ENCODE data around the gene SEMA4C.

The SEMA4C gene

DNA sequence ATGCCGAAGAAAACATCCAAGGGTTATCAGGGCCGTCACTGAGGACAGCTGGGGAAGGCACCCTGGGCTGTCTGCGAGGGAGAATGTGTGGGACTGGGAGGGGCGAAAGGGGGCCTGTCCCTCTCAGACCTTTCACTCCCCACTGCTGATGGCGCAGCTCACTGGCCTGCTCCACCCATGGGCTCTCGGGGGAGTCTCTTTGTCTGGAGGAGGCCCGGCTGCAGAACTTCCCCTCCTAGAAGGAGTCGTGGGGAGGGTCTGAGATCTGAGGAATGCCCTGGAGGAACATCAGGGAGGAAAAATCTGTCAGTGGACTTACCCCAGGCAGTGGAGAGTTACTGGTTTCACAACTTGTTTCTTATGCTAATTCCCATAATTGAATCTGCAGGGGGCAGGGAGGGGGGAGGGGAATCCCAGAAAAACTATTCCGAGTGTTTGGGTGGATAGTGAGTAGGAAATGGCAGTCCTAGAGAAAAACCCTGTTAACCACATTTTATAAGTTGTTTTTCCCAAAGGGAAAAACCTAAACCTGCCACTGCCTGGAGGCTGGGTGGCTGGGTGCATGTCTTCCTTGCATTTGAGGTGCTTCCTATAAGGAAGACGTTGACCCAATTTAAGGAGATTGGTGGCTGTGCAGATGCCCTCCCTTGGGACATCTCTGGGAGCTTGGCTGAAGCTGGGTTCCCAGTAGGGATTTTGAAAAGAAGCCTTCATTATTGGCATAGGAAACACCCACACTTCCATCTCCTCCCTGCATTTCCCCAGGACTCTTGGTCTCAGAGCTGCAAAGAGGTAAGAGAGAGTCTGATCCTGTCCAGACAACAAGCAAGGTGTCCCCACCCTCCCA is 11.7 kb upstream of the SEMA4C start:
- no peak for DNase-seq
- ATAC-seq: no peak

DNA sequence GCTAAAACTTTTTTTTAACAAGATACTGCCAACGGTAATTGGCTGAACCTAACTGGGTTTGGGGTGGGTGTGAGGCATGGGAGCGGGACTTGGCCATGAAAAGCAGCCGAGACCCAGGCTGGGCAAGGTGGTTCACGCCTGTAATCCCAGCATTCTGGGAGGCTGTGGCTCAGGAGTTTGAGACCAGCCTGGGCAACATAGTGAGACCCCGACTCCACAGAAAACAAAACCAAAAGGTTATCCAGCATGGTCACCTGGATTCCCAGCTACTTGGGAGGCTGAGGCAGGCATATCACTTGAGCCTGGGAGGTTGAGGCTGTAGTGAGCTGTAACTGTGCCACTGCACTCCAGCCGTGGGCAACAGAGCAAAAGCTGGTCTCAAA is 11.0 kb upstream of the SEMA4C start:
- DNase-seq (no peak), ATAC-seq (no peak)

DNA sequence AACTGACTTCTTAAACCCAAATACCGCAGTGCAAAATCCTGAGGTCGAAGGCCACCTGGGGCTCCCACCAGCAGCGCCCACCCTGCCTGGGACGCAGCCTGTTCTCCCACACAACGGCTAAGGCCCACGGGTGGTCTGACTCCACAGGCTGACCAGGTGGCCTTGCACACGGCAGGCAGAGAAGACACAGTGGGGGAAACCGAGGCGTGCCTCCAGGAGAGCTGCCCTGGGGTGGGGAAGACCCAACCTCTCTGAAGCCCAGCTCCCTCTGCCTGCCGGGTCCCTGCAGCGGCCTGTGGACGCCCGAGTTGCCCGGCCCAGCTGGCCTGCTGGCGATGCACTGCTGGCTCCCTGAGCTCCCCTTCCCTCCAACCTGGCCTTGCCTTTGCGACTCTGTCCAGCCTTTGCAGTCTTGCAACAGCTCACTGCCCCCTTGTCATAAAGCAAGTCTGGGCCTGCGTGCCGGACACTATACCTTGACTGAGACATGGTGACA is 9.7 kb upstream of the SEMA4C start:
- no peak for DNase-seq
- ATAC-seq: no peak

DNA sequence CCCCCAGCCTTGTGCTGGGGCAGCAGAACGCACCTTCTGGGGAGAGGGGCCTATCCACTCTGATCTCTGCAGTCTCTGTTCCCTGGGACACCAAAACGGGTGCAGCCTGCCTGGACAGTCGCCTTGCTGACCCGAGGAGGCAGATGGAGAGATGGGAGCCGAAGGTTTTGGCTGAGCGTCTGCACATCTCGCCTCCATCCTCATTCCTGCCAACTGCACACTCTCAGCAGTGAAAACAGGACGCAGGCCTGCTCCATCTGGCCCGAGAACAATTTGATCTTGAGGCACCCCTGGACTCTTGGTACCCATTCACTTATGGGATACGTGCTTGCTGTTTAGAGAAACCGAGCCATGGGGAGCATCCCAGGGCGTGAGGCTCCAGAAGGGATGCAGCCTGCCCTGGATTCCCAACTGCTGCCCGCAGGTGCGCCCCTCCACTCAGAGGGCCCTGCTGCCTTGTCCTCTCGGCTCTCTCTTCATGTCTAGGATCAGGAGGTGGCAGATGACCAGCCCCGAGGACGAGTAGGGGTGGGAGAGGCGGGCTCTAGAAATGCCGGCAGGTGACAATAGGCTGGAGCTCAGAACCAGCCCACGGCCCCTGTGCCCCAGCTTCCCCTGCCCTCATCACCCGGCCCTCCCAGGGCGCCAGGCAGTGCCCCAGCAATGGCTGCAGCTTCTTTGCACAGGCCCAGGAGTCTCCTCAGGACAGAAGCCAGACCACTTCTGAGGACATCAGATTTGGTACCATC is 9.1 kb upstream of the SEMA4C start:
- ATAC-seq (no peak), DNase-seq (no peak)

DNA sequence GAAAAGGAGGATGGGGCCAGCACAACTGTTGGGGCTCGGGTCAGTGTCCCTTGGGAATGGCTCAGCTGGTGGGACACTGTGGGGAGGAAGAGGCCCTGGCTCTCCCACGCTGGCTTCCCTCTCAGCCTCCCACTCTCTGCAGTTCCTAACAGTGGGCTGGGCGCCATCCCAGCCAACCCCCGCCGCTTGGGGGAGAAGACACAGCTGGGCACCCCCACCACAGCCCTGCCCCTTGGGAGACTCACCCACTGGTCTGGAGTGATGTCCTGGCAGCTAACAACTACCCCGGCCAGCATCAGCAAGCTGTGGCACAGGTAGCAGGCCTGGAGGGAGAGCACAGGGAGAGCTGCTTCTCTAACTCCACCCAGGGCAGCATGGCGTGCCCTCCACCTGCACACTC is 8.3 kb upstream of the SEMA4C start:
- no peak for DNase-seq
- ATAC-seq: no peak

DNA sequence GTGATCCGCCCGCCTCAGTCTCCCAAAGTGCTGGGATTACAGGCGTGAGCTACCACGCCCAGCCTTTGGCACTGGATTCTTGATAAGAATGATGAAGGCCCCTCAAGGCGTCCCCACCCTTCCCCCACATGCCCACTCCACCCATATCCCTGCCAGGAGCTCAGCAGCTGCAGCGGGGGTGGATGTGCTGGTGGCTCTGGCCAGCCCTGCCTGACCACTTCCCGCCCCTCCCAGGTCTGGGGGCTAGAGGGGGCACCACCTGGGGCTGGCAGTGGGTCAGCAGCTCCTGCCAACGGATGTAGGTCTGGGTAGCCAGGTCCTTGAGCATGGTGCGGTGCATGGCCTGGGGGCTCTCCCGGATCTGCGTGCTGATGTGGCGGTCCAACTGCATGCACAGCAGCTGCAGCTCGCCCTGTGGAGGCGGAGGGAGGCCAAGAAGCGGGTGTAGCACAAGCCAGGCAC is 7.8 kb upstream of the SEMA4C start:
- DNase-seq: no peak
- ATAC-seq: no peak

DNA sequence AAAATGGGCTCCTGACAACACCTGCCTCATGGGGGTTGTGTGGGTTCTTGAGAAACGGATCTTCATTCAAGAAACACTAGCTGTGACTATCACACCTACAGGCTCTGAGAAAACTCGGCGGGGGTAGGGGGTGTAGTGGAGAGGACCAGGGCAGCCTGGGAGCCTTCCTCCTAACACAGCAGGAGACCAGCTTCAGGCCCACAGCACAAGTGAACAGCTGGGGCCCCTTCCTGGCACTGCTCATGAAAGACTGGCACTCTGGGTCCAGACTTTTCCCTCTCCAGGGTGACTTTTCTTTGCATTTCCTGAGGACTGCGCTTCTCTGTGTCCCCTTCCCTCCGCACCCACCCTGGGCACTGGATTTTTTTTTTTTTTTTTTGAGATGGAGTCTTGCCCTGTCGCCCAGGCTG is 7.2 kb upstream of the SEMA4C start:
- ATAC-seq (no peak), DNase-seq (no peak)

DNA sequence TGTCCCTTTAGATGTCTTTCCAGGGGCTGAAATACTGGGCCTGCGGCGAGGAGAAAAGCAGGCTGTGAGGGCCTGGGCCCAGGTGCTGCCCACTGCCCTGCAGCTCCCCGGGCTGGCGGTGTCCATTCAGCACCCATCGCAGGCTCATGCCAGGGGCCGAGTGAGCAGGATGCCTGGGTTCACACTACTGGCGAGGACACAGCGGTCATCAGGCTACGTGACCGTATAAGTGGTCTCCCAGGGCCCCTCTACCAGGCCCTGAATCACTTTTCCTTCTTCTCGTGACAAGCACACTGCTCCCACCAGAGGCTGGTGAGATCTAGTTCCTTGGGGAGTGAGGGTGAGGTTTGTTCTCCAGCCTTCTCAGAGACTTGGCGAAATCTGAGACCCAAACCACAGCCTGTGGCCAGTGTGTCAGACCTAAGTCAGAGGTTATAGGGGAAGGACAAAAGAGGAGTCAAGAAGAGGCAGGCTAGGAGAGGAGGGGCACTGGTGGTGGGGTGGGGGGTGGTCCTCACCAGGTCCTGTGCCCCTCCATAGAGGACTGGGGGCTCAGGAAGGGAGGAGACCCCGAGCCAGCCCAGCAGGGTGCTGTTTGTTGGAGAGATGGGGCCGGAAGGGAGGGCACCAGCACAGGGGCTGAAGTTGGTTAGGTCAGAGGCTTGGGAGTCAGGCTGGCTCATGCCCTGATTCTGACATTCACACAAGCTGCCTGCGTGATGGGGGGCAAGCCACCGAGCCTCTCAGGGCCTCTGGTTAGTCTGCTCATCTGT is 6.6 kb upstream of the SEMA4C start:
- ATAC-seq: no peak
- no peak for DNase-seq

DNA sequence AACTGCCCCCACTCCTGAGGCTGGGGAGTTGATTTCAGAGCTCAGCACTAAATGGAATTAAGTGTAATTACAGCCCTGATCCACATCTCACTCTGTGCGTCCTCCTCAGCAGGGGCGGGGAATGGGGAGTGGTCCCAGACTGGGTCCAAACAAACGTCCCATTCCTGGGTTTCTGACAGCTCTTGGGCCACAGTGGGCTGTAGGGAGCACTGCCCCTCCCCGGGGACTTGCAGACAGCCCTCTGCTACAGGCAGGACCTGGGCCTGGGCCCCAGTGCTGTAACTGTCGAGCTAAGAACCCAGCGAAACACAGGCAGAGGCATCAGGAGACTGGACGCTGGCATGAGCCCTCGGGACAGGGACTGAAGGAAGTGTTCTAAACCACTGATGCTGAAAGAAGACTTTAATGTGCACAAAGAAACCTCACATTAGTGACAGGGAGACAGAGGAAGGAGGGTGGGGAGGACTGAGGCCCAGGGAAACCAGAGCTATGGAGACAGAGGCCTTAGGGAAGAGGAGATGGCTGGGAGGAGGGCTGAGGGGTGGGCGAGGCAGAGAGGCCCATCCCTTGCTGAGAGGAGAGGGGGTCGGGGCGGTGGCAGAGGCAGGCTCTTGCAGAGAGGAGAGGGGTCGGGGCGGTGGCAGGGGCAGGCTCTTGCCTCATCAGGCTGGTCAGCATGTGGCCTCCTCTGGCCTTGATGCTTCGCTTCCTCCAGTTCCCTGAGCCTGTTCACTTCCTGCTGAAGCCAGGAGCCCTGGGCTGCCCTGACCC is 5.8 kb upstream of the SEMA4C start:
- DNase-seq (no peak), ATAC-seq (no peak)

DNA sequence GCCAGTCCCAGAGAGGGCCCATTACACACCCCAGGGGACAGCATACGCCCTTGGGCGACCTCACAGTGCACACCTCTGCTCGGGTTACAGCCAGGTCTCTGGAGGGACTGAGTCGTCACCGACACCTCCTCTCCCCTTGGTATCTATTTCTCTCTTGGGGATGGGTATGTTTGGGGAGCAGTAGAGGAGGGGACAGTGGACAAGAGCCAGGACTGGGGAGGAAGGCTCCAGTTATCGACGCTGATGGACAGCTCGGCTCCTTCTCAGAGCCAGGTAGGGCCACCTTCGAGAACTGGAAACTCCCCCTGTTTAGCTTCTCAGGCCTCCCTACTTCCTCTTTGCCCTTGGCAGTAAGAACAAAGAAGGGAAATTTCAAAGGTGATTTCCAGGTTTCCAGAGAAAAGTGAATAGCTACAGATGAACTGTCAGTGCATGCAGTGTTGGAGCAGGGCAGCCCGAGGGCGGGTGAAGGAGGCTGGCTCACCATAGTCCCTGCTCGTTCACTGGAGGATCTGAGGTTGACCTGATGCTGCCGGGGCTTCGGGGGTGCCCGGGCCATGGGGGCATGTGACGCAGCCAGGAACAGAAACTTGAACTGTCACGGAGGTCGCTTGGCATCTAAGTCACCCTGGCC is 4.4 kb upstream of the SEMA4C start:
- DNase-seq: peak; percentile 47
- ATAC-seq: peak; percentile 66

DNA sequence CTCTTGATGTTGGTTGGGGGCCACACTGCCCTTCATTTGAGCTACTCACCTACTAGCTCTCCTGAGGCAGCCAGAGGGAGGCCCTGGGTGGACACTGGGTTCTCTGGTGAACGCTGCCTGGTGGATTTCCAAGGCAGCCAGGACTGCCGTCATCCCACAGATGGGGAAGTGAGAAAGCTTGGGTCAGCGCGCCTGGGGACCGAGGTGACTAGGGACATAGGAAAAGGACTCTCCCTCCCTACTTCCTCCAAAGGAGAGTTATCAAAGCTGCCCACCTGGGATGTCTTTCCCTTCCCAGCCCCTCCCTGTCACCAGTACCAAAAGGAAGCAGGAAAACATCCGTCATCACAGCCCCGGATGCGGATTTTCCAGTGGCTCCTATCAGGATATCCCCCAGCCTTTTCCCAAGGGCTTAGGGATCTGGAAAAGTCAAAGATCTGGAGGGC is 3.8 kb upstream of the SEMA4C start:
- no peak for ATAC-seq
- no peak for DNase-seq

DNA sequence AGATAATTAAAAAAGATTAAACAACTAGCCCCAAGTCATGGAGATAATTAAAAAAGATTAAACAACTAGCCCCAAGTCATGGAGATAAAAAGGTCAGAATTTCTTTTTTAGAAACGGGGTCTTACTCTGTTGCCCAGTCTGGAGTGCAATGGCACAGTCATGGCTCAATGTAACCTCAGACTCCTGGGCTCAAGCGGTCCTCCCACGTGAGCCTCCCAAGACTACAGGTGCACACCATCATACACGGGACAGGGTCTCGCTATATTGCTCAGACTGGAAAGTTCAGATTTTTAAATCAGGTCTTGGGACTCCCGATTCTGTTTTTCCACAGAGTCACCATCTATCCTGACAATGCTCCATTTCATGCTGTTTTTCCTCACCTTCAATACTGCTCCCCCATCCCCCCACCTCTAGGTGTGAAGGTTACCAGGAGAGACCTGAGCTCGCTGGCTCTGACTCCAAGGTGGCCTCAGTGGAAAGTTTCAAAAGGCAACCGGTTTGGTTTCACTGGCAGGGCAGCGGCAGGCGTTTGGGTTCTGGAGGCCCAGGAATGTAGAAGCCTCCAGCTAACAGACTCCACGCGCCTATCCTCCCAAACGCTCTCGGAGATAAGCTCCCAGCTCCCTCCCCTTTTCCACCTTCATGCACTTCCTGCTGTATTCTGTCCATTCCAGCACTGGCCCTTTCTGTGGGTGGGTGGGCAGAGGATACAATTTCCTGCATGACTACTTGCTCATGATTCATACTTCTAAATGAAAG is 2.9 kb upstream of the SEMA4C start:
- DNase-seq (no peak), ATAC-seq (no peak)

DNA sequence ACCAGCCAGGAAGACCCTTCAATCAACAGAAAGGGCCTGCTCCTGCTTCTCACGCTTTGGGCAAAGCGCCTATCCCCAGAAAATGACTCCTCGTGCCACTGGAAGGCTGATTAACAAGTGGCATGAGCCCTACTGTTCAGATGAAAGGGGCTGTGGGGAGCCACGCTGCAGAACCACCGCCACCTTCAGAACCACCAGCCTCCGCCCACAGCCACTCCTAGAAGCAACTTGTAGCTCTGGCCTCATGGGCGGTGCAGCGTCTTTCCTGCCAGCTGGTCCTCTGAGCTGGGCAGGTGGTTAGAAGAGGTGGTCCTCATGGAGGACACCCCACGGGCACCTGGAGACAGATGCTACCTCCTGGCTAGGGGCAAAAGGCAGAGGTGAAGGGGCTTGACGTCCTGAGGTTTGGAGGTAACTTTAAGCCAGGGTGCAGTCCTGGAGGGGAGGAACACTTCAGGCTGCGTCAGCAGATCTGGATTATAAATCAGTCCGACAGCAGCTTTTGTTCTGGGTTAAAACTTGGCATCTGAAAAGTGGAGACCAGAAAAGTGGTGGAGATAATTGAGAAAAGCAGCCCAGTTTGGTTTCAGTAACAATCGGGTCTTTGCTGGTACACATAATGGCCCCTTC is 861 bp upstream of the SEMA4C start:
- peak; percentile 59 for DNase-seq
- peak; percentile 32 for ATAC-seq

DNA sequence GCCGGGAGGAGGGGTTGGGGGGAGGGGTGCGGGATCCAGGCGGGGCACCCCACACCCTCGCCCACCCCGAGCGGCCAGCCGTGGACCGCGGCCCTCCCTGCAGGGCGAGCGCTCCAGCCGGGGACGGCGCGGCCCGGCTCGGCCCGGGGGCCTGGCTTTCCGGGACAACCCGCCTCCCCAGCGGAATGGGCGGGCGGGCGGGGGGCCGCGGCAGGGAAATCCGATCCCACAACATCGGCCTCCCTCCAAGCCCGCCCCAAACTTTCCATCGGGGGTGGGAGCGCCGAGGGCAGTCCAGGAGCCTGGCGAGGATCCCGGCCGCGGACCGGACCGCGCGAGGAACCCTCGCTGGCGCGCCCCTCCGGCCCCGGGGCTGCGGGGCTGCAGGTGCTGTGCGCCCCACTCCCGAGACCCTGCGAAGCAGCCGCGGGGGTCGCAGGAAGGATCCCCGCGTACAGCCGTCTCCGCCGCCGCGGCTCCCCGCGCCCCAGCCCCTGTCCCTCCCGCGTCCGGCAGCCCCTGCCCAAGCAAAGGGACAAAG is 529 bp downstream of the SEMA4C start:
- DNase-seq: peak; percentile 32

DNA sequence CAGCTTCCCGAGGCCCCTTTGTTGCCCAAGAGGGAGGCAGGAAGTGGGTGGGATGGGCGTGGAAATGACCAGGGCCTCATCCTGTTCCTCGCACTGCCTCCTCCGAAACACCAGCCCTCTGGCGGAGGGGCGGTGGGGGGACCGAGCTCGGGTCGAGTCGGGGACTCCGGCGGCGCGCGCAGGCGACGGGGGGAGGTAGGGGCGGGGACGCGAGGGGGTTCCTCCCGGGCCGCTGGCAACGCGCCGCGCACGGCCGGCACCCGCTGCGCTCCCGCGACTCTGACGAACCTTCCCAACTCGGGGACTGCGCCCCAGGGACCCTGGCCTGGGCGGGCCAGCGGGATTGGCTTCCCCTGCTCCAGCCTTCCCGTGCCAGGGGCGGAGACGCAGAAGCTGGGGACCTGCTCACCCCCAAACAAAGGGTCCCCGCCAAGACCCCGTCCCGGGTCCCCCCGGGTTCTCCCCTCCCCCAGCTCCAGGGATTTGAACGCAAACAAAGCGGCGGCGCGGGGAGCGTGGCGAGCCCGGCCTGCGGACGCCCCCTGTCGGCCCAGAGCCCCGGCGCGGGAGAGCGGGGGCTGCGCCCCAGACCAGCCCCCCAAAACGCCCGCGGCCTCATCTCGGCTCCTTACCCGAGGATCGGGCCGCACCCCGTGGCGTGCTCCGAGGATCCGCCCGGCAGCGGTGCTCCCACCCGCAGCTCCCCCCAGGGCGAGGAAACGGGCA is 1.2 kb downstream of the SEMA4C start:
- ATAC-seq (peak; percentile 41), DNase-seq (peak; percentile 76)

More for the DNA sequence above, 529 bp downstream of the SEMA4C start:
- no peak for ATAC-seq

DNA sequence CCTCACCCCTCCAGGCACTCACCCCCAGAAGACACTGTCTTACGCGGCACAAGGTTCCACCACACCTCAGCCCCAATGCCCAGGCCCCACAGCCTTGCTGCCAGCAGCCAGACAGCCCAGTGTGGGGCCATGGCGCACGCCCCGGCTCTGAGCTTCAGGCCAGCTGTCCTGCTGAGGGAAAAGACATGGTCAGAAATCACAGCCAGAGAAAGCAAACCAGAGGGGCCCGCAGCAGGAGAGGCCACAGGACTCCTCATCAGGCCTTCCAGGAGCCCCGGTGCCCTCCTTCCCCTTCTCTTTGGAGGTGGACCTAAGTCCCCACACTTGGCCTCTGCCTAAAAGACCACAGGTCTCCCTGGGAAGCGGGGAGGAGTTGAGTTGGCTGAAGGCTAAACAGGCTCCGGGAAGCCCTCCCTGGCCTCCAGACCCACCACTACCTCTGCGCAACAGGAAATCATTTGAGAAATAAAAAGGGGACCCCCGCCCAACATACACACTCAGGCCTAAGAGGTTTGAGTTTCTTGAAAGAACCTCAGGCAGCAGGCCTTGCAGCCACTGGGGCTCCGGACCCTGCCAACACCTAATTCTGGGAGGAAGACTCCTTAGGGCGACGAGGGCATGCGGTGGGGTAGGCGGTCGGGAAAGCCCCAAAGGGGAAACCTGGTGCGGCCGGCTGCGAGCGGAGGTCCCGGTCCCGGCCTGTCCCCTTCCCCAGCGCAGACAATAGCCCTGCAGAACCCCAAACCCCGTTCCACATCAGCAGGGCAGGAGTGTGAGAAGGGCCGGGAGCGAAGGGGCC is 1.9 kb downstream of the SEMA4C start:
- ATAC-seq: peak; percentile 28

DNA sequence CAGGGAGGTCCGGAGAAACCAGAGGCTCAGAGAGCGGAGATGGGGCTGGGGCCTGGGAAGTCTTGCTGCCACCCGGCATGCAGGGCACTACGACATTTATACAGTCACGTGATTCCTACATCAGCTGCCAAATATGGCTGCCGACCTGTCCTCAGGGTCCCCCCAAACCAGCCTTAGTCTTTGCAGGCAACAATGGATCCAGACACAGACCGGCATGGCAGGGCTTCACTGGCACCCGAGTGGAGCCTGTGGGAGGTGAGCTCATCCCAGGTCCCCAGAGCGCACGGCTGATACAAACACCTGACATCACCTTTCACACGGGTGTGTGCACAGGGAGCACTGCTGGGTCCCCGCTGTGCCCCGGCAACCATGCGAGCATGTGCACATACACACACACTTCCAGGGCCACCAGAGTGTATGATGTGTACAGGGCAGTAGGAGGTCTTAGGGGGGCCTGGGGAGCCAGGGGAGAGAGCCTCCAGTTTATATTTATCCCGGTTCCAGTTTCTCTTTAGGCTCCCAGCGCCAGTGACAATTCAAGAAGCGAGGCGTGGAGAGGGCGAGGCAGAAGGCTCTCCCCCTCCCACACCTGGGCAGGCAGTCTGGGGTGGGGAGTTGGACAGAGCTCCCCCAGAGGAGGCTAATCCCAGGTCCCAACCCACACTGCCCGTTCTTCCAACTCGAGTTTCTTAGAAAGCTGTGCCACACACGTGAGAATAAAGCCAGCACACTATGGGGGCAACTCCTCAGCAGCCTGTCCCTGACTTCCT is 2.7 kb downstream of the SEMA4C start:
- no peak for DNase-seq
- no peak for ATAC-seq

More for the DNA sequence above, 1.9 kb downstream of the SEMA4C start:
- DNase-seq: no peak

Measured in stimulated activated naive CD8-positive, alpha-beta T cell treated with anti-CD3 and anti-CD28 coated beads, Interleukin-15, Interleukin-2, amounts not matched to agents 100 U/mL and 50 U/mL, for 24 hours (primary cell).